ENCODE measurements around the gene RASGRF2.

Gene RASGRF2

DNA sequence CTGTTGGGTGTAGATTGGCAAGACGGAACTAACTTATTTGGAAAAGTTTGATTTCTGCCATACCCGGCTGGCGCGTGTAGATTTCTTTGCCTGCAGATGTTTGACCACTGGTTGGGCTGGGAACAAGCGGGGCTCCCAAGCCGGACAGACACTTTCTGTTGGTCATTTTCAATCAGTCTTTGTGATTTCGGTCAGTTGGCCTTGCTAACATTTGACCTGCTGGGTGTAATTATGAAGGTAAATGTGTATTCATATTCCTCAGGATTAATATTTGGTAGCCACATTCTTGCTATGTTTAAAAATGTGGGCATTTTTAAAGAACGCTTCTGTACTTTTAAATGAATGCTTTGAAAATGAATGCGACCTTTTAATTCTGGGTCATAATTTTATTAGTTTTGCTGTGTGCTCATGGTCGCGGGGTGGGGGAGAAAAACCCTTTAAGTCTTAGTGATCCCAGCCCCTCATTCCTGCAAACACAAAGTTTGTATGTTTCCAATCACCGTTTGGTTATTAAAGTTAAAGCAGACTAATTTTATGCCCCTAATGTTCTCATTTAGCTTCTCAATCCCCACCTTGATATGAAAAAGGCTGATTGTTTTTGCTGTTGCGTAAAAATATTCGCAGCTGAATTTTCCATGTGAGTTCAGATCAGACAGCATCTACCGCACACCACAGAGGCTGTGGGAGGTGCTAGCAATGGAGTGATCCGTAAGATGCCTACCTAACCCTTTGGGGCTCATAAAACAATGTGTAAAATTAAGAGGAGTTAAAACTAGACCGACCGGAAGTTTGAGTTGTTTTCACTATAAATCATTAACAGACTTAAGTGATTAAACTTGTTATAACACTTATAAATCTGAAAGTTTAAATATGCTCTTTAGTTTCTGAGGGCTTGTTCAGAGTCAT lies 1.5 kb downstream of the RASGRF2 start:
- peaks cover 76% of the 10 kb centered on the region for H3K27me3 ChIP-seq
- no peaks in the 10 kb centered on the region for H3K36me3 ChIP-seq
- no peak overlapping the region for H3K4me3 ChIP-seq (ENCODE audit: low read depth, low read length)
- no peaks in the 10 kb centered on the region for H3K9me3 ChIP-seq
- TF ChIP-seq, protein P1, sequence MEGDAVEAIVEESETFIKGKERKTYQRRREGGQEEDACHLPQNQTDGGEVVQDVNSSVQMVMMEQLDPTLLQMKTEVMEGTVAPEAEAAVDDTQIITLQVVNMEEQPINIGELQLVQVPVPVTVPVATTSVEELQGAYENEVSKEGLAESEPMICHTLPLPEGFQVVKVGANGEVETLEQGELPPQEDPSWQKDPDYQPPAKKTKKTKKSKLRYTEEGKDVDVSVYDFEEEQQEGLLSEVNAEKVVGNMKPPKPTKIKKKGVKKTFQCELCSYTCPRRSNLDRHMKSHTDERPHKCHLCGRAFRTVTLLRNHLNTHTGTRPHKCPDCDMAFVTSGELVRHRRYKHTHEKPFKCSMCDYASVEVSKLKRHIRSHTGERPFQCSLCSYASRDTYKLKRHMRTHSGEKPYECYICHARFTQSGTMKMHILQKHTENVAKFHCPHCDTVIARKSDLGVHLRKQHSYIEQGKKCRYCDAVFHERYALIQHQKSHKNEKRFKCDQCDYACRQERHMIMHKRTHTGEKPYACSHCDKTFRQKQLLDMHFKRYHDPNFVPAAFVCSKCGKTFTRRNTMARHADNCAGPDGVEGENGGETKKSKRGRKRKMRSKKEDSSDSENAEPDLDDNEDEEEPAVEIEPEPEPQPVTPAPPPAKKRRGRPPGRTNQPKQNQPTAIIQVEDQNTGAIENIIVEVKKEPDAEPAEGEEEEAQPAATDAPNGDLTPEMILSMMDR (IDR thresholded peaks at IDR 0.05; ENCODE audit: low read depth, low read length), result no peak
- no peaks in the 10 kb centered on the region for H3K4me1 ChIP-seq
- DNase-seq, result no peak

GRCh38 chr5:80962630-80963520 lies 2.7 kb downstream of the RASGRF2 start:
- TF ChIP-seq, protein P1 (IDR thresholded peaks at IDR 0.05; ENCODE audit: low read depth, low read length), result no peak
- Histone ChIP-seq H3K36me3 (no peaks in the 10 kb centered on the region), H3K4me3 (ENCODE audit: low read depth, low read length) (no peak overlapping the region), H3K4me1 (no peaks in the 10 kb centered on the region), H3K27me3 (peaks cover 71% of the 10 kb centered on the region), H3K9me3 (no peaks in the 10 kb centered on the region)
- DNase-seq, result no peak

DNA sequence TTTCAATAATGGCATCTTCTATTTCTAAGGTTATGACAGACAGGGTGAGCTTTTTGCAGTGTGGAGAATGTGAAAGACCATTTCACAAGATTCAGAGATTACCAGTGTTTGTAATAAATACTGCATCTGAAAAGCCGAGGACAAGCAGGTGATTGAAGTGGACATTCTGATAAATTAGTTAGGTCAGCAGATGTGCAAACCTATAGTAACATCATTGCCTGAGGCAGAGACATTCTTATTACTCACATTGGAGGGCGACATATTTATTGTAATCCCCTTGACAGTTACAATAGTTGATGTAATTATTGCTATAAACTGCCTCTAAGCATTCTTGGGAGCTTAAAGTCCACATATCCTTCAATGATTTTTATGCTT lies 3.3 kb downstream of the RASGRF2 start:
- TF ChIP-seq, protein P1 (IDR thresholded peaks at IDR 0.05; ENCODE audit: low read depth, low read length), result no peak
- DNase-seq, result no peak
- no peaks in the 10 kb centered on the region for H3K4me1 ChIP-seq
- no peaks in the 10 kb centered on the region for H3K36me3 ChIP-seq
- H3K9me3 ChIP-seq, result no peaks in the 10 kb centered on the region
- peaks cover 66% of the 10 kb centered on the region for H3K27me3 ChIP-seq
- H3K4me3 ChIP-seq (ENCODE audit: low read depth, low read length), result no peak overlapping the region

- Histone ChIP-seq H3K9me3 (no peaks in the 10 kb centered on the region), H3K4me3 (ENCODE audit: low read depth, low read length) (no peak overlapping the region), H3K27me3 (peaks cover 66% of the 10 kb centered on the region), H3K4me1 (no peaks in the 10 kb centered on the region), H3K36me3 (no peaks in the 10 kb centered on the region)
- no peak for DNase-seq
- TF ChIP-seq, protein P1 (IDR thresholded peaks at IDR 0.05; ENCODE audit: low read depth, low read length), result no peak
Observed at GRCh38 chr5:80963966-80964481, 3.9 kb downstream of the RASGRF2 start.

- Histone ChIP-seq H3K36me3 (no peaks in the 10 kb centered on the region), H3K4me3 (ENCODE audit: low read depth, low read length) (no peak overlapping the region), H3K9me3 (no peaks in the 10 kb centered on the region), H3K4me1 (no peaks in the 10 kb centered on the region), H3K27me3 (peaks cover 63% of the 10 kb centered on the region)
- DNase-seq, result no peak
- TF ChIP-seq, protein P1 (IDR thresholded peaks at IDR 0.05; ENCODE audit: low read depth, low read length), result no peak
Observed at GRCh38 chr5:80964491-80964890, 4.3 kb downstream of the RASGRF2 start.
